AG09309 (cell line): ENCODE measurements around the gene ITPA.

Experiments
- DNase-seq: peaks from one replicate; pipeline ENCODE4 v3.0.0-alpha.2; 2010; ENCODE audit warnings: low read depth
- H3K4me3 ChIP-seq: 2 replicates; pipeline ENCODE4 v1.5.1; 2011; ENCODE audit warnings: mild to moderate bottlenecking, low read depth, low read length, moderate library complexity; ENCODE audit not compliant: control insufficient read depth
- CTCF ChIP-seq: IDR thresholded peaks from 2 replicates; pipeline ENCODE4 v1.5.1; 2011; ENCODE audit warnings: mild to moderate bottlenecking, low read depth, low read length, inconsistent platforms; ENCODE audit not compliant: insufficient read depth, control insufficient read depth; ENCODE audit errors: missing control alignments

The ITPA gene

GRCh38 chr20:3164043-3164762 lies 45.1 kb upstream of the ITPA start:
- H3K4me3 ChIP-seq, result no peak overlapping the region
- no peak for TF ChIP-seq CTCF
- no peak for DNase-seq

GRCh38 chr20:3164763-3165410 lies 44.4 kb upstream of the ITPA start:
- DNase-seq, result no peak
- no peak overlapping the region for H3K4me3 ChIP-seq
- no peak for TF ChIP-seq CTCF

GRCh38 chr20:3165473-3166337 lies 43.6 kb upstream of the ITPA start:
- no peak overlapping the region for H3K4me3 ChIP-seq
- no peak for TF ChIP-seq CTCF
- DNase-seq, result no peak

GRCh38 chr20:3166338-3166912 lies 42.9 kb upstream of the ITPA start:
- no peak for TF ChIP-seq CTCF
- H3K4me3 ChIP-seq, result no peak overlapping the region
- DNase-seq, result no peak

- no peak for TF ChIP-seq CTCF
- H3K4me3 ChIP-seq, result no peak overlapping the region
- no peak for DNase-seq
Observed at GRCh38 chr20:3166913-3167342, 42.4 kb upstream of the ITPA start.

GRCh38 chr20:3167738-3168078 lies 41.6 kb upstream of the ITPA start:
- no peak for DNase-seq
- H3K4me3 ChIP-seq, result no peak overlapping the region
- no peak for TF ChIP-seq CTCF
